ENCODE measurements around the gene CIITA.

CIITA gene

DNA sequence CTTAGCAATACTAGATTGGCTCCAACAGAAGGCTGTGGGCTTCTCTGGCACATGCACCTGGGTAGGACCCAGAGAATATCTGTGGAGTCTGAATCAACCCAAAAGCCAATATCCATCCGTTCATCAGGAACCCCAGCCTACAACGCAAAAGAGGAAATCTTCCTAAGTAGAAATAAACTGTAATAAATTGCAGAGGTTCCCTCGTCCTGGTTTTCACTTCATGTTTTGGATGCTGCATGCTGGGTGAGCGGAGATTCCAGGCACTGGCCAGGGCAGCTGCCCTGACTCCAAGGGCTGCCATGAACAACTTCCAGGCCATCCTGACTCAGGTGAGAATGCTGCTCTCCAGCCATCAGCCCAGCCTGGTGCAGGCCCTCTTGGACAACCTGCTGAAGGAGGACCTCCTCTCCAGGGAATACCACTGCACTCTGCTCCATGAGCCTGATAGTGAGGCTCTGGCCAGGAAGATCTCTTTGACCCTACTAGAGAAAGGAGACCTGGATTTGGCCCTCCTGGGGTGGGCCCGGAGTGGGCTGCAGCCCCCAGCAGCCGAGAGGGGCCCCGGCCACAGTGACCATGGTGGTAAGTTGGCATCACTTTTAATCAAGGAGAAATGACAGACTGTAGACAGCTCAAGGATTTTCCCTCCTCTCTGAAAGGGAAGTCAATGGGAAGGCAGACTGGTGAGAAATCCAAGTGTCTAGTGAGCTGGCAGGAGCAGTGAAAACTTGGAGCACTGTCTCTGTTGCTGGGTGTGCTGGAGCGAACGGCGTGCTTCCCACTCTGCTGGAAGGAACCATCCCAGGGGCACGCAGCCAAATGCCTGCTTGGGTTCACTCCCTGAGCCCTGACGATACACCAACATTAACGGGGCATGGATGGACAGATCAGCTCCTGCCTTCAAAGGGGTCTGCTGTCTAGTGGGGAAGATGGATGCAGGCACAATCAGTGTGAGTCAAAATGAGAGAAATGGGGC, 10.7 kb upstream of the CIITA start:
- TF ChIP-seq, protein P1, sequence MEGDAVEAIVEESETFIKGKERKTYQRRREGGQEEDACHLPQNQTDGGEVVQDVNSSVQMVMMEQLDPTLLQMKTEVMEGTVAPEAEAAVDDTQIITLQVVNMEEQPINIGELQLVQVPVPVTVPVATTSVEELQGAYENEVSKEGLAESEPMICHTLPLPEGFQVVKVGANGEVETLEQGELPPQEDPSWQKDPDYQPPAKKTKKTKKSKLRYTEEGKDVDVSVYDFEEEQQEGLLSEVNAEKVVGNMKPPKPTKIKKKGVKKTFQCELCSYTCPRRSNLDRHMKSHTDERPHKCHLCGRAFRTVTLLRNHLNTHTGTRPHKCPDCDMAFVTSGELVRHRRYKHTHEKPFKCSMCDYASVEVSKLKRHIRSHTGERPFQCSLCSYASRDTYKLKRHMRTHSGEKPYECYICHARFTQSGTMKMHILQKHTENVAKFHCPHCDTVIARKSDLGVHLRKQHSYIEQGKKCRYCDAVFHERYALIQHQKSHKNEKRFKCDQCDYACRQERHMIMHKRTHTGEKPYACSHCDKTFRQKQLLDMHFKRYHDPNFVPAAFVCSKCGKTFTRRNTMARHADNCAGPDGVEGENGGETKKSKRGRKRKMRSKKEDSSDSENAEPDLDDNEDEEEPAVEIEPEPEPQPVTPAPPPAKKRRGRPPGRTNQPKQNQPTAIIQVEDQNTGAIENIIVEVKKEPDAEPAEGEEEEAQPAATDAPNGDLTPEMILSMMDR (conservative IDR thresholded peaks at IDR 0.05; ENCODE audit: low read depth, low read length): no peak
- H3K4me3 ChIP-seq (ENCODE audit: low read depth, low read length): no peak overlapping the region
- DNase-seq (ENCODE audit: low read depth): no peak

DNA sequence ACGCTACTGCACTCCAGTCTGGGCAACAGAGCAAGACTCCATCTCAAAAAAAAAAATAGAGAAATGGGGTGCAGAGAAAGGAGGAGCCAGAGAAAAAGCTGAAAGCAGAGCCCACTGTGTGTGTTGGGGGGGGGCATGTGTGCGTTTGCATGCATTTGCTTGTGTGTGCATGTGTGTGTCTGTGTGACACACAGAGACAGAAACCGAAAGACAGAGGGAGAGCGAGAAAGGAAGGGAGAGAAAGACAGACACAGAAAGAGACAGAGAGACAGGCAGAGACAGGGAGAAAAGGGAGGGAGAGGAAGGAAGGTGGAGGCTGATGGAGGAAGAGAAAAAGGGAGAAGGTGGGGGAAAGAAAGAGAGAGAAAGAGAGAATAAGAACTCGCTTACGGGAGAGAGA, 9.8 kb upstream of the CIITA start:
- H3K4me3 ChIP-seq (ENCODE audit: low read depth, low read length): no peak overlapping the region
- TF ChIP-seq, protein P1 (conservative IDR thresholded peaks at IDR 0.05; ENCODE audit: low read depth, low read length): no peak

DNA sequence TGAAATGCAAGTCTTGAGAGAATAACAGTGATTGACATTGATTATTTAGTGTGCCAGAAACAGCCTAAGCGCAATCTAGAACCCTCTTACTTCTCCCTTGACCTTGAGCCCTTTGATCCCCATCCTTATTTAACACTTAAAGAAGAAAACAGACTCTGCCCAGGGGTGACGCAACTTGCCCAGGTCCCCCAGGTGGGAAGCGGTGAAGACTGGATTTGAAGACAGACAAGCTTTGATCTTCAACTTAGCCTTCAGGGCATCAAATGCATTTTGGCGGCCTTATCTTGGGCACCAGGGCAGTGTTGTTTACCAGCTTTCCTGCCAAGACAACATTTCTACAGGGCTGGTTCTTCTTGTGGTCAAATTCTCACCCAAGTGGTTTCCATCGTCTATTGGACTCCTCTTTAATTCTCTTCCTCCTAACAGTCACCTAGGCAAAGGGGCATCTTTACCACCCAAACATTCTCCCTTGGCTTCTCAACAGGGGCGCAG, 8.9 kb upstream of the CIITA start:
- H3K4me3 ChIP-seq (ENCODE audit: low read depth, low read length): no peak overlapping the region
- no peak for DNase-seq (ENCODE audit: low read depth)
- TF ChIP-seq, protein P1 (conservative IDR thresholded peaks at IDR 0.05; ENCODE audit: low read depth, low read length): no peak

More for the DNA sequence above, 9.8 kb upstream of the CIITA start:
- no peak for DNase-seq (ENCODE audit: low read depth)

DNA sequence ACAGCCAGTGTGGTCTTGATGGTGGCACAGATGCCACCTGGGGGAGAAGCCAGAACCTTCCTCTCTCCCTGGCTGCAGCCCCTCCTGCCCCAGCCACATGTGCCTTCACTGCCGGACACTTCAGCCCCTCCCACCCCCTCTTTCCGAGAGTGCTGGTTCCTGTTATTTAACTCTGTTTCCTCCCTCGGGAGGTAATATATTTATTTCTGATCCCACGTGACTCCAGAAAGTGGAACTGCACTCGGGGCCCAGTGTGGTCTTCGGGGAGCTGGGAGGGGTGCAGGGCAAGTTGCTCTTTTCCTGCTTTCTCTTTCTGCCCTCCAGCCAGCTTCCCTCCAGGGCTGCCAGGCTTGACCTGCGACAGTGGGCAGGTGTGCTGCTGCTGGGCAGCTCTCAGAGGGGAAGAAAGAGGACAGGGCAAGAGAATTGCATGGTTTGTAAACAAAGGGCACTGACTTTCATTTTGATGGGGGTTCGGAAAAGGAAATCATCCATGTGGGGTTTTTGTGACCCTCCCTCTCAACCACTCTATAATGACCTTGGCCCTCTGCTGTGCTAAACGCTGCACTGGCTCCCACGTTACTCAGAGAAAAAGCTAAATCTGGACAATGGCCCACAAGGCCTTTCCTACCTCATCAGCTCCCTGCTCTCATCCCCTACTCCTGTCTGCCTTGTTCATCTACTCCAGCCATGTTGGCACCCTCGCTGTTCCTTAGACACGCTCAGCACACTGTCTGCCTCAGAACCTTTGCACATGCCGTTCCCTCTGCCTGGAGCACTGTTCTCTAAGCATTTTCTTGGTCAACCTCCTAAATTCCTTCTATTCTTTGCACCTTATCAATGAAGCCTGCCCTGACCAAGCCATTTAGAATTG, 8.2 kb upstream of the CIITA start:
- TF ChIP-seq, protein P1 (conservative IDR thresholded peaks at IDR 0.05; ENCODE audit: low read depth, low read length): no peak
- no peak for DNase-seq (ENCODE audit: low read depth)
- H3K4me3 ChIP-seq (ENCODE audit: low read depth, low read length): no peak overlapping the region

DNA sequence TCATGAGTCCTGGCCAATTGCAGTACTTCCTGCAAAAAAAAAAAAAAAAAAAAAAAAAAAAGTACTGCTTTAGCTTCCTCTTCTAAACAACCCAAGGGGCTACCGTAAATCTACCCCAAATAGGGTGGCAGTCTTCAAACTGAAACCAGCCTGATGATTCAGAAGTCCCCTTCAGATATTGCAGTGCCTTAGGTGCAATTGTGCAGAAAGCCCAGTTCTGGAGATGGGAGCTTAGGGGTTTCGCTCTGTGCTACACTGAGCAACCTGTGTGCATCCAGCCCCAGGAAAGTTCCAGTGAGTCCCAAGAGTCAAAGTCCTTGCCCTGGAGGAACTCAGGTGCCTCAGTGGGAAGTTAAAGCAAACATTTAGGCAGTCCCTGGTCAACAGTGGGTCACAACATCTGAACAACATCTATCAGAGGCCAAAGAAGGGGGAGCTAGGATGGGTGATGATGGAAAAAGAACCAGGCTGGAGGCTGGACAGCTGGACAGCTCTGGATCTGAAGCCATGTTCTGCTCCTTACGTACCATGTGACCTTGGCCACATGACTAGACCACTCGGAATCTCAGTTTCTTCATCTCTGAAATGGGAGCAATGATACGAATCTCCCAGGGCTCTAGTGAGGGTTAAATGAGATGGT, 6.7 kb upstream of the CIITA start:
- TF ChIP-seq, protein P1 (conservative IDR thresholded peaks at IDR 0.05; ENCODE audit: low read depth, low read length): no peak
- H3K4me3 ChIP-seq (ENCODE audit: low read depth, low read length): no peak overlapping the region
- DNase-seq (ENCODE audit: low read depth): no peak

DNA sequence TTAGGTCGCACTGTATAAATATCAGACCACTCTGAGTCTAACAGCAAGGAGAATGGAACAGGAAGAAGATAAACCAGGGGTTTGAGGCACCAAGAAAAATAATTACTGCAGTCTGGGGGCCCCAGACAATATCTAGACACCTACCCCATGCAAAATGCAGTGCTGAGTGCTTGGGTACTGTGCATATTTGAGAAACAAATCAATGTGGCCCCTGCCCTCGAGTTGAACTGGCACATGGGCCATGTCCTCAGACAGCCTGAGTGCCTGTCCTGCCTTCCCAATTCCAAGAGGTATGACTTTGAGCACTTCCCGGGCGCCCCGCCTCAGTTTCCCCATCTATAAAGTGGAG, 6.2 kb upstream of the CIITA start:
- TF ChIP-seq, protein P1 (conservative IDR thresholded peaks at IDR 0.05; ENCODE audit: low read depth, low read length): no peak
- no peak overlapping the region for H3K4me3 ChIP-seq (ENCODE audit: low read depth, low read length)
- DNase-seq (ENCODE audit: low read depth): no peak
